PFSK-1 (cell line): ENCODE results near the gene DNAH11.

Experiments used
- FOXP2 ChIP-seq: optimal IDR thresholded peaks from 2 replicates; pipeline ENCODE3; 2011; ENCODE audit warnings: borderline replicate concordance, control low read depth, inconsistent platforms; ENCODE audit not compliant: insufficient read depth; ENCODE audit errors: extremely low read length, extremely low read depth
- POLR2AphosphoS5 ChIP-seq: IDR thresholded peaks from 2 replicates; pipeline ENCODE4 v1.6.1; 2012; ENCODE audit warnings: low read depth, mild to moderate bottlenecking, control low read depth, low read length, moderate library complexity

GRCh38 chr7:21616796-21617436, 74.1 kb downstream of the DNAH11 start:
- TF ChIP-seq POLR2AphosphoS5 (no peak), FOXP2 (no peak)
